Measurements from ENCODE around the gene PYROXD2. TPM values are rescaled to one million over a fixed set of nuclear protein-coding genes. Genes with fewer than 3 reads are reported as not detected.
"Not testable (repeated sequence)": the region's sequence is repeated elsewhere in the genome, so short reads cannot be mapped to it uniquely, and the experiment has no call there.

PYROXD2 gene
- total RNA-seq, 1 donor from 2014 or later: 5.0 TPM

DNA sequence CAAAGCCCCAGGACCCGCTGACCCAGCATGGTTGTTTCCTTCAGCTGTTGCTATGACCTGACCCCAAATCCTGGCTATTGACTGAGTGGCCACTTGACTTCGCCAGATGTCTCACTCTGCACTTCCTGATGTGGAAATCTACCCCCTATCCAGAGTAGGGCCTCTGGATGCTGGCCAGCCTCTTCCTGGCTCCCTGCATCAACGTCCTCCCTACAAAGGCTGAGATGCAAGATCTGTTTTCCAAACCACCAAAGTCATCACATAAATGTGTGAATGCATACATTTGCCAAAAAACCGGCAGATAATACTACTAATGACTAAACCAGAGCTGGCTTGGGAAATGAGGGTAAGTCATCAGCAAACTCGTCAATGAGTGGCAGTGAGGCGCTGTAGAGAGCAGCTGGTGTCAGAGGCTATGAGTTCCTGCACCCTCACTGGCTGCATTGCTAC lies 70.4 kb downstream of the PYROXD2 start:
- Mint-ChIP-seq H3K27me3 (ENCODE audit: low read depth) (no peaks in the 10 kb centered on the region), H3K4me1 (peaks cover 14% of the 10 kb centered on the region), H3K4me3 (no peak overlapping the region), H3K36me3 (ENCODE audit: low read depth) (peaks cover 3% of the 10 kb centered on the region), H3K27ac (ENCODE audit: unreplicated experiment) (no peak overlapping the region), H3K9me3 (peaks cover 8% of the 10 kb centered on the region)
- DNase-seq (ENCODE audit: low read depth, low spot score): no peak
- TF ChIP-seq, protein P1, sequence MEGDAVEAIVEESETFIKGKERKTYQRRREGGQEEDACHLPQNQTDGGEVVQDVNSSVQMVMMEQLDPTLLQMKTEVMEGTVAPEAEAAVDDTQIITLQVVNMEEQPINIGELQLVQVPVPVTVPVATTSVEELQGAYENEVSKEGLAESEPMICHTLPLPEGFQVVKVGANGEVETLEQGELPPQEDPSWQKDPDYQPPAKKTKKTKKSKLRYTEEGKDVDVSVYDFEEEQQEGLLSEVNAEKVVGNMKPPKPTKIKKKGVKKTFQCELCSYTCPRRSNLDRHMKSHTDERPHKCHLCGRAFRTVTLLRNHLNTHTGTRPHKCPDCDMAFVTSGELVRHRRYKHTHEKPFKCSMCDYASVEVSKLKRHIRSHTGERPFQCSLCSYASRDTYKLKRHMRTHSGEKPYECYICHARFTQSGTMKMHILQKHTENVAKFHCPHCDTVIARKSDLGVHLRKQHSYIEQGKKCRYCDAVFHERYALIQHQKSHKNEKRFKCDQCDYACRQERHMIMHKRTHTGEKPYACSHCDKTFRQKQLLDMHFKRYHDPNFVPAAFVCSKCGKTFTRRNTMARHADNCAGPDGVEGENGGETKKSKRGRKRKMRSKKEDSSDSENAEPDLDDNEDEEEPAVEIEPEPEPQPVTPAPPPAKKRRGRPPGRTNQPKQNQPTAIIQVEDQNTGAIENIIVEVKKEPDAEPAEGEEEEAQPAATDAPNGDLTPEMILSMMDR (conservative IDR thresholded peaks at IDR 0.05): no peak

DNA sequence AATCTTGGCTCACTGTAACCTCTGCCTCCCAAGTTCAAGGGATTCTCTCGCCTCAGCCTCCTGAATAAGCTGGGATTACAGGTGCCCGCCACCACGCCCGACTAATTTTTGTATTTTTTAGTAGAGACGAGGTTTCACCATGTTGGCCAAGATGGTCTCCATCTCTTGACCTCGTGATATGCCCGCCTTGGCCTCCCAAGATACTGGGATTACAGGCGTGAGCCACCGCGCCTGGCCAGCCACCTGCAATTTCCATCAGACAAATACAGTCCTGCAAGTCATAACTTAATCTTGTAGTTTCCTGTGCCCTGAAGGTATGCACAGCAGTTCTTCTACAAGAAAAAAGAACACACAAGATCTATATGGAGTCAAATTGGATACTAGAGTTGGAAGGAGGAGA lies 73.3 kb downstream of the PYROXD2 start:
- not testable (repeated sequence) for H3K36me3 Mint-ChIP-seq (ENCODE audit: low read depth); H3K27me3 Mint-ChIP-seq (ENCODE audit: low read depth); DNase-seq (ENCODE audit: low read depth, low spot score); H3K4me3 Mint-ChIP-seq; H3K9me3 Mint-ChIP-seq; H3K27ac Mint-ChIP-seq (ENCODE audit: unreplicated experiment)
- H3K4me1 Mint-ChIP-seq: peaks cover 14% of the 10 kb centered on the region

DNA sequence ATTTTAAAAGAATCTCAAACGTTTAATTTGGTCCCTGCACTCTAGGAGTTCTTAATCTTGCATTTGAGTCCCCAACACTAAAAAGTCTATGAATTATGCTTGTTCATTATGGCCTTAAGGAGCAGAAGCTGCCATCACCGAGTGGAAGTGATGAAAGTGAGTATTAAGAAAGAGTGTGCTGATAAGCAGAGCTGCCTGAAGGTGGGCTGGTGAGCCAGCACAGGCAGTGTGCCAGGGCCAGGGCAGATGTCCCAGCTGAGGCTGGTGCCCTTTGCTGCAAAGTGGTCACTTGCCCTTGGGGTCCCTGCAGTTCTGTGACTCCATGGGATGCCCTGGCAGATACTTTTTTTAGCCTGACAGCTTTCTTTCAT lies 74.1 kb downstream of the PYROXD2 start:
- no peaks in the 10 kb centered on the region for H3K36me3 Mint-ChIP-seq (ENCODE audit: low read depth)
- no peaks in the 10 kb centered on the region for H3K27me3 Mint-ChIP-seq (ENCODE audit: low read depth)
- H3K27ac Mint-ChIP-seq (ENCODE audit: unreplicated experiment): no peak overlapping the region
- DNase-seq (ENCODE audit: low read depth, low spot score): no peak
- no peaks in the 10 kb centered on the region for H3K9me3 Mint-ChIP-seq
- peaks cover 14% of the 10 kb centered on the region for H3K4me1 Mint-ChIP-seq
- TF ChIP-seq, protein P1 (conservative IDR thresholded peaks at IDR 0.05): no peak
- no peak overlapping the region for H3K4me3 Mint-ChIP-seq

DNA sequence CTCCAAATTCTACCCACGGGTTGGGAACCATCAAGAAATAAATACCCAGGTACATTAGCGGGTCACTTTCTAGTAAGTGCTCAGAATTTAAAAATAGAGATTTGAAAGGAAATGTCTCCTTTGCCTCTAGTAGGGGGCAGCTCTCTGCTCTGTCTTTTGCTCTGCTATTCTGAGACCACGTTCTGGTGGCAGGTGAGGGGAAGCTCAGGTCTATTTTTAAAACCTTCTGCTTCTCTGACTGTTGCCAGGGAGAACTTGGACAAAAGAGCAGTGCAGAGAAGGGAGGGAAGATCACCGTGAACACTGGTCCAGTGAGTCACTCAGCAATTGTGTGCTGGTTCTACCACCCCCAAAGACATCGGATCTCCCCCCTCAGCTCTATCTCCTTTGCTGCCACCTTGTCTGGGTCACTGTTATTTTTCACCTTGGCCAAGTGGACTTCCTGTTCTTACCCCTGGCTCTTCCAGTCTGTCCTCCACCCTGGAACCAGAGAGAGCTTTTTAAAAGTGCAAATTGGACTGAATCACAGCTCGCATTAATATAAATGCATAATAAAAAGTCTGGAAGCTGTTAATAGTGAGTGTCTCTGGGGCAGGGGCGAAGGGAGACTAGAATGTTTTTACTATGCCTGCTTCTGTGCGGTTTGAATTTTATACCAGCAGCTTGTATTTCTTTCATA lies 74.6 kb downstream of the PYROXD2 start:
- no peak for DNase-seq (ENCODE audit: low read depth, low spot score)
- H3K36me3 Mint-ChIP-seq (ENCODE audit: low read depth): no peaks in the 10 kb centered on the region
- H3K9me3 Mint-ChIP-seq: no peaks in the 10 kb centered on the region
- no peak overlapping the region for H3K4me3 Mint-ChIP-seq
- peaks cover 14% of the 10 kb centered on the region for H3K4me1 Mint-ChIP-seq
- H3K27ac Mint-ChIP-seq (ENCODE audit: unreplicated experiment): no peak overlapping the region
- TF ChIP-seq, protein P1 (conservative IDR thresholded peaks at IDR 0.05): no peak
- H3K27me3 Mint-ChIP-seq (ENCODE audit: low read depth): no peaks in the 10 kb centered on the region

DNA sequence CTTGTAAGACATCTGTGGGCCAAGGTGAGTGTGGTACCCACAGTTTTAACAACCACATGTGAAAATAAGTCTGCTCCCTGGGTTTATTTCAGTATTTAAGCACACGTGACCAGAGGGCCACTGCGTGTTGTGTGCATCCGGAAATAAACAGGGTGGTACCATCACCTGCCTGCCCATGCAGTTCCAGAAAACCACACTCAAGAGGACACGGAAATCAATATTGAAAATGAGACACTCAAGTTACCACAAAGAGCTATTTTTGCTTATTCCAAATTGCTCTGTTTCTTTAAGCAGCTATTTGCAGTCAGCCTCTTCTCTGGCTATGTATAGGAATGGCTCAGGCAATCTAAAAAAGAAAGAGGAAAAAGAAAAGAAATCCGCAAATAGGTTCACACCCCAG lies 75.2 kb downstream of the PYROXD2 start:
- no peaks in the 10 kb centered on the region for H3K27me3 Mint-ChIP-seq (ENCODE audit: low read depth)
- H3K9me3 Mint-ChIP-seq: no peaks in the 10 kb centered on the region
- peaks cover 9% of the 10 kb centered on the region for H3K4me1 Mint-ChIP-seq
- TF ChIP-seq, protein P1 (conservative IDR thresholded peaks at IDR 0.05): no peak
- H3K27ac Mint-ChIP-seq (ENCODE audit: unreplicated experiment): no peak overlapping the region
- no peaks in the 10 kb centered on the region for H3K36me3 Mint-ChIP-seq (ENCODE audit: low read depth)
- no peak overlapping the region for H3K4me3 Mint-ChIP-seq
- DNase-seq (ENCODE audit: low read depth, low spot score): no peak

DNA sequence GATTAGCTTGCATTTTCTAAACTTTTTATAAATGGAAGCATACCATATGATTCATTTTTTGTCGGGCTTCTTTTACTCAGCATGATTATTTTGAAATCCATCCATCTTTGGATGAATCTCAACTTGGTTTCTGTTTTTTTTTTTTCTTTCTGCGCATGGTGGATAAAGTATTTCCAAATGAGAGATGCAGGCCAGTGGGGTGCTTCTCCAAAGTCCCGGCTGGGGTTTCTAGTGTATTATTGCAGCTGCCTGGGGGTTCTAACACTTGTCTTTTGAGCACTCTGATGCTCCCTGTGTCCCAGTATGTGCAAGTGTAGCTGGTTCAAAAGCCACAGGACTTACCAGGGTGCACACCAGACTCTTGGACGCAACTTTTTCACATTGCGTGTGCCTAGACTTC lies 76.1 kb downstream of the PYROXD2 start:
- peaks cover 5% of the 10 kb centered on the region for H3K4me1 Mint-ChIP-seq
- H3K27me3 Mint-ChIP-seq (ENCODE audit: low read depth): no peaks in the 10 kb centered on the region
- DNase-seq (ENCODE audit: low read depth, low spot score): no peak
- TF ChIP-seq, protein P1 (conservative IDR thresholded peaks at IDR 0.05): no peak
- no peak overlapping the region for H3K27ac Mint-ChIP-seq (ENCODE audit: unreplicated experiment)
- H3K36me3 Mint-ChIP-seq (ENCODE audit: low read depth): no peaks in the 10 kb centered on the region
- no peaks in the 10 kb centered on the region for H3K9me3 Mint-ChIP-seq
- H3K4me3 Mint-ChIP-seq: no peak overlapping the region

Data from neural crest cell (in vitro differentiated cells).